GM21360 (cell line): ENCODE measurements around the gene PLCB1.

Experiments used
- ATAC-seq: cut with Tn5 transposase; IDR thresholded peaks from one replicate; pipeline ENCODE4 v1.9.1; 2021; ENCODE audit warnings: mild to moderate bottlenecking, moderate library complexity; ENCODE audit not compliant: unreplicated experiment

PLCB1 gene

DNA sequence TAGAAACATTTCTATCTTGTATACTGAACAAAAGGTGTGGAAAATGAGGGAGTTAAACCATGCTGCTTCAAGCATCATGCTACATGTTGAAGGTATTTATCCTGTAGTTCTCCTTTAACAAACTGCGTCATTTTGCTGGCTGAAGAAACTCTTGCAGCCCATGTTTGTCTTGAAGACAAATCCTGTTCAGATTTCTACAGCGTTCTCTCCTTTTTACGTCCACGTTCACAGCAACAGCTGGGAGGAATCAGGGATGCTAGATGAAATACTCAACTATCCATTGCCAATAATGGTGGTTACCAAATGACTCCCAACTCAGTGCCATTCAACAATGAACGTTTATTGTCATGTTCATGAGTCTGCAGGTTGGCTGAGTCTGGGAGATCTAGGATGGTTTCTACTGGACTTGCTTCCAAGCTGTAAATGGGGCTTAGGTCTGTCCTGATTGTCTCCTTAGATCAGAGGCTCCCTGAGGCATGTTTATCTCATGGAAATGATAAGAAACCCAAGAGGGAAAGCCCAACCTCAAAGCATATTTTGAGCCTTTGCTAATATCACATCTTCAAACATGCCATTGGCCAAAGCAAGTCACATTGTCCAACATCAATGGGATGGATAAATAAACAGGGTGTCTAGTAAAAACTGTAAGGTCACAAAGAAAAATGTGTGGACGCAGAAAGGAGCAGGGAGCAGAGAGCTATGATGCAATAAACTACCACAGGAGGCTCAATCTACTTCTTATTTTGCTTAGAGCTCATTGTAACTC lies 2.7 kb upstream of the PLCB1 start:
- ATAC-seq = no peak

DNA sequence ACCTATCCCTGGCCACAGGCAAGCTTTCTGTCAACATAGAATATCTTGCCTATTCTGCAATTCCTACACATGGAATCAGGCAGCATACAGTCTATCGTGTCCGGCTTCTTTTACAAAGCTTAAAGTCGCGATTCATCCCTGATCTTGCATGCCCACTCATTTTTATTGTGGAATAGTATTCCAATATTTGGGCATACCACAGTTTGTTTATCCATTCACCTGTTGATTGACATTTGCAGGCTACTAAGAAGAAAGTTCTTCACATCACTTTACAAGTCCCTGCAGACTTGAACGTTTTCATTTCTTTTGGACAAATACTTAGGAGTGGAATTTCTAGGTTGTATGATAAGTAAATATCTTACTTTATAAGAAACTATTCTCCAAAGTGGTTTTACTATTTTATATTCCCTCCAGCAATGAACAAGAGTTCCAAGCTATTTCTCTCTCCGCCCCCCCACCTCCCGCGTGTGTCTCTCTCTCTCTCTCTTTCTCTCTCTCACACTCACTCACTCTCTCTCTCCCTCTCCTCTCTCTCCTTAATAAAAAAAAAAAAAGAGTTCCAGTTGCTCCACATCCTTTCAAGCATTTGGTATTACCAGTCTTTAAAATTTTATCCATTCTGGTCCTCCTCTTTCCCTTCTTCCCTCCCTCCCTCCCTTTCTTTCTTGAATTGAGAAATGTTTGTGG lies 1.1 kb upstream of the PLCB1 start:
- ATAC-seq = no peak

DNA sequence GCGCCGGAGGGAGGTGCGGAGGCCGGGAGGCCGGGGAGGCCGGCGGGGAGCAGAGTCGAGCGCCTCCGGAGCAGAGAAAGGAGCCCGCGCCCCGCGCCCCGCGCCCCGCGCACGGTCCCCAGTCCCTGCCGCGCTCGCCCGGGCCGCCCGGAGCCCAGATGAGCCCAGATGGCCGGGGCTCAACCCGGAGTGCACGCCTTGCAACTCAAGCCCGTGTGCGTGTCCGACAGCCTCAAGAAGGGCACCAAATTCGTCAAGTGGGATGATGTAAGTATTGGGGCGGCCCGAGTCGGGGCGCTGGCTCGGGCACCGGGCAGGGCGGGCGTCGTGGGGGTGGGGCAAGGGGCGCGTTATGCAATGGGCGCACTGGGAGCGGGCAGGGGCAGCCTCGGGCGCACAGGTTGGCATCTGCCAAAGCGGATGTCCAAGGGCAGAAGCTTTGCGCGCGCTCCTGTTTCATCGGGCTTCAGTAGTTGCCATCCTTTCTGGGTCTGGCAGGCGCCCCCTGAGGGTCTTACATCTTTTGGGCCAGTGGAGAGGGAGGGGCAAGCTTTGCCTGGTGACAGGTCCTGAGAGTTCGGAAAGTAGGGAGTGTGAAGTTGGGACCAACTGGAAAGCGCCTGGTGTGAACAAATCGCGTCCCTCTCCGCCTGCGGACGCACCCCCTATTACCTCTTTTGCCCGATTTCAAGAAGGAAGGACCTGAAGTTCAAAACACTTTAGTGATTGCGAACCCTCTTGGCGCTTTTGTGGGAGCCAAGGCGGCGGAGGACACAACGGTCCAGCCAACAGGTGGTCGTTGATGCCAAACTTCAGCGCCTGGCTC lies 631 bp downstream of the PLCB1 start:
- ATAC-seq = no peak

DNA sequence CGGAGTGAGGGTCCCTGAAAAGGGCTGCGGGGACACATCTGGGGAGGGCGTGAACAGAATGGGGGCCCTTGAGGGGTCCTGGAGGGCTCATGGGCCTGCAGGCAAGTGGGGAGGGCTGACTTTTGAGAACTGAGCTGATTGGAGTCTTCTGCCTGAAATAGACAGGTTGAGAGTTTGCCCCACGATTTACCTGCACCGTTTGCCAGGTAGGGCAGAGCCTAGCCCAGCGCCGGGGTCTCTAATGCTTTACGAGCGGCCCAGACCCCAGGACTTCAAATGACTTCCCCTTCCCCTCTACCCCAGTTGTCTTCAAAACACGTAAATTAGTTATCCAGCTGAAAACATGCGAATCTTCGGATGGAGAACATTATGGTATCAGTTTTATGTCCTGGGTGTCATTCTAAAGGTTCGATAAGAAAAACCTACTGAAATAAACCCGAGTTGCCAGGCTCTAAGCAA lies 1.3 kb downstream of the PLCB1 start:
- ATAC-seq = no peak

DNA sequence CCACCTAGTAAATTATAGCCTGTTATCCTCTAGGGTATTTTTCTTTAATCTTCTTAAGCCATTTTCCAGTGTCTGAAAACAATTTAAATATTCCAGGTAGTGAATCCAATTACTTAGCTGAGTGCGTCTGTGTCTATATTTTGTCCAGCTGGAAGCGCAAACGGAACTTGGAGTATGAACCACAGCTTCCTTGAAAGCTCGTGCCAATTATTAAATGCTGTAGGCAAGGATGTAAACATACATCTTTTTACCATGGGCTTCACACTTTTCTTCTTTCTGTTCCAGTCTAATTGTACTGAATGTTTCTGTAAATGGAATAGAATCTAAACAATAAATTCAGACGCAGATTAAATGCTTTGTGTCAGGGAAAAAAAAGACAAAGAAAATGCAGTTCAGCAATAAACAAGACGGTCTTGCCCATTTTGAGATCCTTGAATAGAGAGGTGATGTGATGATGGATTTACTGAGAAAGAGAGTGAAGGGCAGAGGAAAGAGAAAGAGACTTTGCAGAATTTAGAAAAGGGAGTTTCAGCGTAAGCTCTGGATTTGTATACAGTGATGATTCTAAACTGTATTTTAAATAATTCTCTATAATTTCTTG lies 1.9 kb downstream of the PLCB1 start:
- ATAC-seq = no peak

DNA sequence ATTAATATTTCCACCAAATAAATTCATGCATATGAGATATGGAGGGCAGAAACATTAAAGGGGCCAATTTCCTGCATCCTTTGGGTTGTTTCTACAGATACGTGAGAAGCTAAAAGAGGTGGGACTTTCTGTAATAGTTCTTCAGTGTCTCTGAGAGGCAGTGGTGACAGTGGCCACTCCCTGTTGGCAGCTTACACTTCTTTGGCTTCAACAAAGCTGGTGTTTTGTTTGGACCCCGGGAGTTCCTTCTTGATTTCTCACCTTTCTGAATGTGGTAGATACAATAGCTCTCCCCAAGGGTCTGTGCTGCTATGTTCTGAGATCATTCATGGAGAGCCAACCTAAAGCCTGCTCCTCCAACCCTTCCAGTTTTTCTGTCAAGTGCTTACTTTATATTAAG lies 7.8 kb downstream of the PLCB1 start:
- no peak for ATAC-seq

DNA sequence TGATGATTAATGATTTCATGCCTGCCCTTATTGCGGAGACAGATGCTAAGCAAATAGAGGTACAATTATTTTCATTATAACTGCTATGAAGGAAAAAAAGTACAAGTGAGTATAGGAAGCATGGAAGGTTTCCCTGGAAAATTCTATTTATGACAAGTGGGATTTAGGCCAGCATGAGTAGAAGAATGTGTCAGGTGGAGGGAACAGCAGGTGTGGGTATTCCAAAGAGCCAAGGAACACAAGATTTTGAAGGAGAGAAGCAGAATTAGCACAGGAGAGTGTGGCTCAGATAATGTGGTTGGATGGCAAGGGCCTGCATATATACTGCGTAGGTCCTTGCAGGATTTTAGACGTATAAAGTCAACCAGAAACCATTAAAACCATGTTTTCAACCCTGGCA lies 11.4 kb downstream of the PLCB1 start:
- no peak for ATAC-seq

DNA sequence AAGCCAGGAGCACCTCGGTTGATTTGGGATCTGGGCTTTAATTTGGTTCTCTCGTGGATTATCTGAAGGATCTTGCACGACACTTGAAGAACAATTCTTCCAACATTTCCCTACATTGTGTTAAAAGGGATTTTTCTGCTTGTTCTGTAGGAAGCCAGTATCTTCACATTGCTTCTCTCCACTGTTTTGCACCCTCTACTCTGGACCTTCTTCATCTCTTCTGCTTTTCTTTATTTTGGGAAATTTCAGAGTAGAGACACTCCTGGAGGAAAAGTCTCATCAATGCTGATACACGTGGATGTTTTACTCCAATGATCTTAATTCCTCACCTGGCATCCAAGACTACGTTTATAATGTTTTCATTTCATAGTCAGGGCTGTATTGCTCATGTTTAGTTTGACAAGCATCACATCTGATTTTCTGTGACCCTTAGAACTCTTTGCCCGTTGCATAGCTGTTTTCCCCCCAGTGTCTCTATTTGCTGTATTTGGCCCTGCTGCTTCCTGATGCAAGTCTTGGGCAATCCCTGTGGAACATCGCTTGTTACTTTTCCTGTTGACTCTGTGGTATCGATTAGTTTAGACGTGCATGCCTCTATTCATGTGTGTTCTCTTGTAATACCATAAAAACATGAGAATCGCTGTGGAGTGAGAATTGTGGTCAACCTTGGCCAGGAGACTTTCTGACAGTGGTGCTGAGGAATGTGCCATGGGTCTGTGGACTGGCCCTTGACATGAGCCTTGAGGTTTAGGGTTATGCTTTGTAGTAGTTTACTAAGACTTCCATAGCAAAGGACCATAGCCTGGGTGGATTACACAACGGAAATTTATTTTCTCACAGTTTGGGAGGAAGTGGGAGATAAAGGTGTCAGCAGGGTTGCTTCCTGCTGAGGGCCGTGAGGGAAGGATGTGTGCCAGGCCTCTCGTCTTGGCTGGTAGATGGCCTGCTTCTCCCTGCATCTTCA lies 12.5 kb downstream of the PLCB1 start:
- ATAC-seq = no peak

DNA sequence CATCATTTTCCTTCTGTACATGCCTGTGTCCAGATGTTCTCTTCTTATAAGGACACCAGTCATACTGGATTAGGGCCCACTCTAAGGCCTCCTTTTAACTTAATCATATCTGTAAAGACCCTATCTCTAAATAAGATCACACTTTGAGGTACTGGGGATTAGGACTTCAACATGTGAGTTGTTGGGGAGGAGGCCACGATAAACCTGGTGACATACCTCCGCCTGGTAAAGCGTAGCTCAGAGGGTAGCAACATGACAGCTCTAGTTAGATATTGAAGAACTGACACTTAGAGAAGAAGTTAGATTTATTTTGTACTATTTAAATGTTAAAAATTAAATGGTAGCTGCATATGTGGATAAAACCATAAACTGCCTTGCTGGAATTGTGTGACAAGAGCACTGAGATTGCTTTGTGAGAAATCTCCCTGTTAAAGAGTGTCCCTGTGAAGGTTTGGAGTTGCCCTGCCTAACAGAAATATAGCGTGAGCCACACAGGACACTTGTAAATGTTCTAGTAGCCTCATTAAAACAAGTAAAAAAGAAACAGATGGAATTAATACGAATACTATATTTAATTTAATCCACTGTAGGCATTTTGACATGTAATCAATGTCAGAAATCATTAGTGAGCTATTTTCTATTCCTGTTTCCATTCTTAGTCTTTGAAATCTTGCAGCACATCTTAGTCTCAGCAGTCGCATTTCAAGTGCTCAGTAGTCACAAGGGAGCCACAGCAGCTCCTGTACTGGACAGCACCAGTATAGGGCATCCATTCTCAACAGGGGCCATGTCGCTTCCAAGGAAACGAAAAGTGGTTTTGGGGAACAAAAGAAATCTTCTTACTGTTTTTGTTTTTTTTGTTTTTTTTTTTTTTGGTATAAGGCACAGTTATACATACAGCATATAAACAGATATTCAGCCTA lies 13.4 kb downstream of the PLCB1 start:
- no peak for ATAC-seq

DNA sequence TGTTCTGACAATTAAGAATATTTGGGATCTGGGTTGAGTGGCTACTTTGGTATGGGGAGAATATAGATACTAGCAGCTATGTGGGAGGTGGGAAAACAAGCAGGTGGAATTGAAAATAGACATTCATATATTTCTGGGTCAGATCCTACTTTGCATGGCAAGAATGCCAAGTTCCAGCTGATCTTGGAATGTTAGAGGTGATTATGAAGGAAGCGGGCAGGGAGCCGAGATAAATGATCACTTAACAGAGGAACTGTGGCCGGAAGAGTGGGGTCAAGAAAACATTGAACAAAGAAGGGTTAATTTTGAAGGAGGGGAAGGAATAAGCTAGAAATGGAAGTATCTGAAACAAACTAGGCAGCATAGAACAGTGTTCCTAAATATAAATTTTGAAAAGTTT lies 15.4 kb downstream of the PLCB1 start:
- ATAC-seq = no peak

DNA sequence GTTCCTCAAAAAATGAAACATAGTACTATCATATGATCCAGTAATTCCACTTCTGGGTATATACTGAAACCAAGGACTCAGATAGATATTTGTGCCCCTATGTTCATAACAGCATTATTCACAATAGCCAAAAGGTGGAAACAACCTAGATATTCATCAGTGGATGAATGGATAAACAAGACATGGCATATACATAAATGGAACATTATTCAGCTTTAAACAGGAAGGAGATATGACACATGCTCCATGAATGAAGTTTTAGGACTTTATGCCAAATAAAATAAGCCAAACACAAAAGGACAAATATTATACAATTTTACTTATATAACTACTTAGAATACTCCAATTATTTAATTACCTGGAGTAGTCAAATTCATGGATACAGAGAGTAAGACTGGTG lies 16.4 kb downstream of the PLCB1 start:
- ATAC-seq = no peak

DNA sequence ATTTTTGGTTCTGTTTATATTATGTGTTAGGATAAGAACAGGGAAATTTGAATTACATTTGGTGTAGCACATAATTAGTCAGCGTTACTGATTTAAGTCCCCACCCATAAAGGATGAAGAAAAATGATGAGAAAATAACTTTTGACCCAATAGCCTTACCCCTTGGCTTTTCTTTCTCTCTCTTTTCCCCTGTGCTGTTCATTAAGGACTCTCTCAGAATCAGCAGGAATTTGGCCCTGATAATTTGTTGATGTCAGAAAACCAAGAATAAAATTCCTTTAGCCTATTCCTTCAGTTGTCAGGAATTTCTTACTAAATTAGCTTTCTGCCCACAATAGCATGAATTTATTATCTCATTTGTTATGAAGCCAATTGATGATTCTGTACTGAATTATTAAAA lies 18.5 kb downstream of the PLCB1 start:
- no peak for ATAC-seq

DNA sequence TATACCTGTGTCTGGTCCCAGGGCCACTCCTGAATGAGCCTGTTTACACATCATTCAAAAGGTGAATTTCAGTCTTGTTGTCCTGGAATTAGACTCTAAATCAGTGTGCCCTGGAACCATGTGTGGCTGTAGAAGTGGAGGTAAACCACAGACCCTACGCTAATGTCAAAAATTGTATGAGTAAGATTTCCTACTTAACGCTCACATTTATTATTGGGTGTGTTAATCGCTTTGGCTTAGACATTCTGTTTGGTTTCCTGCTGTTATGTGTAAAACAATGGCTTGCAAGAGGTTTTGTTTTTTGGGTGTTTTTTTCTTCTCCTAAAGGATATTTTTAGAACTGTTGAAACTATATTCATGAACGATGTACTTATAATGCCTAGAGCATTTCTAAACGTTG lies 19.3 kb downstream of the PLCB1 start:
- ATAC-seq = no peak

DNA sequence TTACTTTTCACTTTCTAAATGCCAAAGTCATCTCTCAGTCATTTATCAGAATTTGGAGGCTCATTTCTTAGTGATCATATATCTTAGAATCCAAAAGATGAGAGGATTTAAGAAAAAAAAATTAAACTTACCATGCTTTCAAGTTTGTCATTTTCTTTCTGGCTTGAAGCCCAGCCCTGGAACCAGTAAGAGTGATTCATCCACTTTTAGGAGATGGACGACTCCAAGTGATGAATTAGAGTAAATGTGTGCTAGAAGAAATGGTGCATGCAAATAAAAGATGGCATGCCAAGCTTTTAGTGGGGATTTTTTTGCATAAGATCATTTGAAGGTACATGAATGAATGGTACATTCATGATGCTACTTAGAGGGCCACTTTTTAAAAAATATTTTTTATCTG lies 20.1 kb downstream of the PLCB1 start:
- ATAC-seq = no peak

DNA sequence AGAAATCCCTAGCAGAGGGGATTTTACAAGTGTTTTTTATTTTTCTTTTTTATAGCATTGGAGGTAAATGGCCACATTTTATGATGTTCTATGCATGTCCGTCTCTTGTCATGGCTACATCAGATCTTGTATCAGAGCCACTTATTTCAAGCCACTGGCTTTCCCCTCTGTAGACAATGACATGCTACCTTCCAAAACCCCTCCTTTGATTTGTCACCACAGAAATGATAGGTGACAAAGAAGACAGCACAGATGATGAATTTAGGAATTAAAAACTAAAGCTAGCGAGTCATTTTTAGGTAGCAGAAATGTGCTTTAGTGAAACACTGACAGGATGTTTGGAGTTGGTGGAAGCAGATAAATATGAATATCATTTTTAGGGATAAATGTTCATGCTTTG lies 20.8 kb downstream of the PLCB1 start:
- no peak for ATAC-seq

DNA sequence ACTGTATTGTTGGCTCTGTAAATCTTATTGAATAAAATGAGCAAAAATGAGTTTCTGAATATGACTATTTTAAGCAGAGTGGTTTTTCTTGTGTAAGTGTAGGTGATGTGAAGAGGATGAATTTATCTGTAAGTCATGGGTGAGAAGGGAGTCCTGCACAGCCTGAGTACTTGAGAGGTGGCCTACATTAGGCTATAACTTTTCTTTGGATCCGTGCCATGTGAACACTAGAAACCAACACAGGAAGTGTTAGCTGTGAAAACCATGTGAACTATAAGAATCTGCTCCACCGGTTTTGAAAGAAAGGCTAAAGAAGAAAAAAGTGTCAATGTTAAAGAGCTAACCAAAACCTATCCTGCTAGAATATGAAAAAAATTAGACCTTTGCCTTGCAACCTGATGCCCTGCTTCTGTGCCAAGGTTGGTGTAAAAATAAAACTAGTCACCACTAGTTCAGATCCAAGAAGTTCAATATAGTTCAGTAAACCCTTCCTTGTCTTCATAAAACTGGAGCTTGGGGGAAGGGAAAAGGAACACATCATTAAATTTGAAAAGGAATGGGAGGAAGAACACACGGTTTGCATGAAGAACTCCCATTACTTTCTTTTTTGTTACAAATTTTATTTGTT lies 21.3 kb downstream of the PLCB1 start:
- no peak for ATAC-seq

DNA sequence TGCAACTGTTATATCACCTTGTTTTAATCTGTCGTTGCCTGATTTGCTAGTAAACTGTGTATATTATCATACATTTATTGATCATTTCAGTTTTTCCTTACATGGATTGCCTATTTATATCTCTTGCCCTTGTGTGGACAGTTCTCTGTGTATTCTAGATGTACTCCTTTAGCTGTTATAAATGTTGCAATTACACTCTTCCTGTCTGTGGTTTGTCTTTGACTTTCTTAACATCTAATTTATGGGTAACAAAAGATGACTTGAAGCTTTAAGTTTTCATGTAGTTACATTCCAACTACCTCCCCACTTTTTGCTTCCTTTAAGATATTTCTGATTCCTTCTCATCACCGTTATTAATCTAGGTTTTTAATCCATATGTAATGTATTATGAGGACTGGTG lies 22.6 kb downstream of the PLCB1 start:
- no peak for ATAC-seq

DNA sequence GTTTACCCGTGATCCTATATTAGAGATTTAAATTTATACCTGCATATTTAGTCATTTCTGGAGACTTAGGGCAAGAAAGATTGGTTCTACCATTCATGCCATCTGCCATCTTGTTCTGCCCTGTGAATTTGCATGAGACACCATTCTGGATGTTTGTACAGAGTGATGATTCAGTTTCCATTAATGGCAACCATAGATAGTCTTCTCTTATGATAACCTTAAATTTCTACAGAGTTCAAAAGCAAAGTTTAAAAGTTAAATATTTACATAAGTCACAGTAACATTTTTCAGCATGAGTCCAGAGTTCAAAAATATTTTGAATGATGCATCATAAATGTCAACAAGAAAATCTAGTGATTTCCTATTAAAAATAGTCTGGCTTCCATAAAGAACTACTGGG lies 23.2 kb downstream of the PLCB1 start:
- no peak for ATAC-seq

DNA sequence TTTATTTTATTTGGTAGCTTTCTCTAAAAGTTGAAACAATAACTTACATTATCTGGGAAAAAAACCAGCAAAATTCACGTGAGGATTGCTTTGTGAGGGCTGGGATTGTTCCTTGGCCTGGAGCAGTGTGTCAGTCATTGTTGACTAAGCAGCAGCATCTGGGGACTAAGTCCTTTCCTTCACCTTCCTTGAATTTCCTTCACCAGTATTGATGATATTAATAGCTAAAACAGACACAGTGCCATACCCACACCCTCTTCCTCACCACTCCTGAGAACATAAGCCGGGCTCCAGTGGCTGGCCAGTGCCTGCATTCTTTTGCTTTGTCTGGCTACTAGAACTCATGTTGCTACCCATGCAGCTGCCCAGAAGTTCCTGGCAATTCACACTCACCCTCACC lies 23.7 kb downstream of the PLCB1 start:
- ATAC-seq = no peak
